GM18870 (cell line): ENCODE data around the gene SELENOI.

Experiments
- ATAC-seq: cut with Tn5 transposase; IDR thresholded peaks from one replicate; pipeline ENCODE4 v1.9.1; 2021; ENCODE audit warnings: moderate library complexity; ENCODE audit not compliant: unreplicated experiment

Gene SELENOI

DNA sequence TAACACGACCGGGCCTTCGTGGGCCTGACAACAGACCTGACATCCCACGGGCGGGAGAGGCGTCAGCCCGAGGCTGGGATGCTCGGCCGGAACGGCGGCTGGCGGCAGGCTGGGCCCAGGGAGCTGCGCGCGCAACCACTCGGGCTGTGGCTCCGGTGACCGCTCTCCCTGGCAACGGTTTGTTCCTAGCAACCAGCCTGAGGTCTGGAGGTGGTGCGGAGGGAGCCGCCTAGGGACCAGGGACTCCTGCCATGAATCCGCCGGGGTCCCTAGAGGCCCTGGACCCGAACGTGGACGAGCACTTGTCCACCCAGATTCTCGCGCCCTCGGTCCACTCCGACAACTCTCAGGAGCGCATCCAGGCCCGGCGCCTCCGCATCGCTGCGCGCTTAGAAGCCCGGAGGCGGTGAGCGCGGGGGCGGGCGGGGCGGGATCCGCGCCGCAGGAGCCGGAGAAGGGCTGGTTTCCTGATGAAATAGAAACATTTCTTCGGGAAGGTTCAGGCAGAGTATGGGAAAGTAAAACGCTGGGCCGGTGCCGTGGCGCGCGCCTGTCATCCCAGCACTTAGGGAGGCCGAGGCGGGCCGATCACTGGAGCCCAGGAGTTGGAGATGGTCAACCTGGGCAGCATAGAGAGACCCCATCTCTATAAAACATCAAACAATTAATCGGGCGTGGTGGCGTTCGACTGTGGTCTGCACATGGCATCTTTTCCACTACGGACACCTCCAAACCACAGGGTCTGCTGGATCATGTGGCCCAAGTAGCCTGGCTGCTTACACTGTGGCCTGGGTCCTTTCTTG lies 56.0 kb downstream of the SELENOI start, which contains the start of gene DRC1:
Gene DRC1 (plus strand): TSS at position 182 of the 803 bp plus-strand sequence. CDS start 70 bp downstream, at position 252.
- ATAC-seq, result no peak

DNA sequence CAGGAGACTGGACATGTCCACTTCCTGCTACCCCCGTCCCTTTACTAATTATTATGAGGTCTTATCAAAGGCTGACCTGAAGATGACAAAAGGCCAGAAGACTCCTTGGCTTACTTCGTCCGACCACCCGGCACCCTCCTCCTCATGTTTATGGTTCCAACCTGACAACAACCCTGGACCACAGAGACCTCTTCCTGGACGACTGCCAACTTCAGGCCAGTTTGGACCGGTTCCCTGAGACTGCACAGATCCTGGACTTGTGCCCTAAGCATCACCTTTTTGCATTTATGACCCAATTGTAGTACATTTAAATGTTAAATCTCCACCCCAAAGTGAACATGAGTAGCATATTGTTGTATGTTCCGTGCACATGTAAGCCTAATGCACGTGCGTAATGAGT lies 61.6 kb downstream of the SELENOI start:
- no peak for ATAC-seq

GRCh38 chr2:26409785-26410184 lies 63.8 kb downstream of the SELENOI start:
- ATAC-seq, result no peak

DNA sequence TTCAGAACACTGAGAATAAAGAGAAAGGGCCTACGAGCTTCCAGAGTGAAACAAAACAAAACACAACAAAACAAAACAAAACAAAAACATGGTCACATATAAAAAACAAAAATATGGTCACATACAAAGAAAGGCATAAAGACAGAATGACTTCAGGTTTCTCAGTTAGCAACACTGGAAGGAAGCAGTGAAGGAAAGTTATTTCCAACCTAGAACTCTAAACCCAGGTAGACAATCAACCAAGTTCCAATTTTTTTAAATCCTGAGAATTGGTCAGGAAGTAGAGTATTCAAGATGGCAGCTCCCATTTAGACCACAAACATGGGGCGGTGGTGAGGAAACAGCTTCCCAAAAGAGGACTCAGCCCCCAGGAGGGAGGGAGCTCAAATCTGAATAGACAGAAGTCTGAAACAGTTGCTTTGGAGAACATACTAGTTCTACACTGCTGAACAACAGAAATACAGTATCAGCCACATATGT lies 64.9 kb downstream of the SELENOI start:
- no peak for ATAC-seq

GRCh38 chr2:26411419-26411818 lies 65.5 kb downstream of the SELENOI start:
- no peak for ATAC-seq

DNA sequence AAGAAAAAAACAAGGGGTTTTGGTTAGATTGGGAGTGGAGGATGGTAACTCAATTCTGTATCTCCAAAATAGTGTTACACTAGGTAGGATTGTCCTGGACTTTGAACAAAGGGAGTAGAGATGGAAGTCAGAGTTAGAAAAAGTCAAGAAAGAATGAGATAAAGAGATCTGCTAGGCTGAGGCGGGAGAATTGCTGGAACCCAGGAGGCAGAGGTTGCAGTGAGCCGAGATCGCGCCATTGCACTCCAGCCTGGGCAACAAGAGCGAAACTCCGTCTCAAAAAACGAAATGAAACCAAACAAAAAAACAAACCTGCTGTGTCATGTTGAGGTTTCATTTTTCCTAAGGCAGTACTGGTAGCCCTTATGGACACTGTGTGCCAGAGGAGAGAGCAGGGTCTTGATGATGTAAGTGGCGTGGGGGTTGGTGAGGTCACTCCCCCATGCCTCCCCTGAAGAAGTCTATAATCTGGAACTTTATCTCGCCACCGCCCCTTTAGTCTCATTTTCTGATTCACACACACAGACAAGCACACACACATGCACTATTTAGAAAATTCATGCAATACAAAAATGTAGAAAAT lies 66.2 kb downstream of the SELENOI start:
- ATAC-seq, result peak; percentile 70

DNA sequence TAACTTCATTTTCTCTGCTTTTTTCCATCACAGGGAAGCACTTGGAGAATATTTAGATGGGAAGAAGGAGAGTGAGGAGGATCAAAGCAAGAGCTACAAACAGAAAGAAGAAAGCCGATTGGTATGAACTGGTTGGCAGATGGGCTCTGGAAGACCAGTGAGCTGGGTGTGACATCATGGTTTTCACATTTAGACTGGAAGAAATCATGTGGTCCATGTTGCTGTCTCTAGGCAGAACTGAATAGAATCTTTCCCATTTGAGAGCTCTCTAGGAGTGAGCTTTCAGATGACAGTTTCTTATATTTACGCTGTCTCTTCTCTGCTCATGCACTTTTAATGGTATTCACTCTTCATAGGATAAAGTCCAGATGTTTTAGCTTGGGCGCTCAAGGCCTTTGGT lies 68.4 kb downstream of the SELENOI start:
- ATAC-seq, result no peak

GRCh38 chr2:26421961-26422360 lies 76.0 kb downstream of the SELENOI start:
- no peak for ATAC-seq

DNA sequence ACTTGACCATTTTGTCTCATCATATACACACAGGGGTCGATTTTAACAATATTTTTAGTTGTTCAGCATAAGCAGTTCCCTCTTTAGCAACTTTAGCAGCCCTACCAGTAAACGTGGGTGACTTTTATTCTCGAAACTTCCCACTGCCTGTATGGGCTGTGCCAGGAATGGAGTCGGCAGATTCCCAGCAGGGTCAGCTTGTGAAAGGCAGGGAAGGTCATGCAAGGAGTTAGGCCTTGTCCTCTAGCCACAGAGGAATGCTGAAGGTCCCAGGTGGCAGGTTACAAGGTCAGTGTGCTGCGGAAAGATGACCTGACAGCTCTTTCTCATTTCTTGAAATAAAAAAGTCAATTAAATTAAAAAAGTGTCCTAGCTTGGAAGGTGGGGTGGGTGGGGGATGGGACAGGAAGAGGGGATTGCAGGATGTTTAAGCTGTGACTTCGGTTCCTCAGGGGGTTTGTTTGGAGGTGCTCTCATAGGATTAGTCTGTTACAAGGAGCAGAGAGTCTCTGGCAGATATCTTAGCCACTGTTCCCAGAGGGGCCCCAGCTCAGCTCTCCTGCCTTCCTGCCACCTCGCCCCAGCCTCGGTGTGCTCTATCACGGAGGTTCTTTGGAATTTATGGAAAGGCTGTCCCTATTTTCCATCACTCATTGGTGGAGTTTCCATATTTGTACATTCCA lies 77.1 kb downstream of the SELENOI start:
- ATAC-seq, result no peak

DNA sequence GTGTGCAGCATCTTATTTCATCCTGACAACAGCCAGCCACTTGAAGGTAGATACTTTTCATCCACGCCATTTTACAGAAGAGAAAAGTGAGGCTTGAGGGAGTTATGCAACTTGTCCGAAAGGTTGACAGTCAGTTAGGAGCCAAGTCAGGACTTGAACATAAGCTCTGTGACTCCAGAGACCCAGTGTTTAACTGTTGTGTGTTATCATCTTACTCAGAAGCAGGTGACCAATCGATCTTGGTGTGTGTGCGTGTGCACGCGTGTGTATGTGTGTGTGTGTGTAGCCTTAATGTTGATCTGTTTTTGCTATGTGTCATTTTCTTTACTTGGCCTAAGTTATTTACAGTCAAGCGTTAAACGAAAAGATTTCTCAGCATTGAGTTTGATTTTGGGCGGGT lies 77.8 kb downstream of the SELENOI start:
- ATAC-seq, result no peak

- no peak for ATAC-seq
These were observed 78.3 kb downstream of the SELENOI start for GRCh38 chr2:26424221-26424620.

- no peak for ATAC-seq
These were observed 82.9 kb downstream of the SELENOI start for GRCh38 chr2:26428846-26429245.

DNA sequence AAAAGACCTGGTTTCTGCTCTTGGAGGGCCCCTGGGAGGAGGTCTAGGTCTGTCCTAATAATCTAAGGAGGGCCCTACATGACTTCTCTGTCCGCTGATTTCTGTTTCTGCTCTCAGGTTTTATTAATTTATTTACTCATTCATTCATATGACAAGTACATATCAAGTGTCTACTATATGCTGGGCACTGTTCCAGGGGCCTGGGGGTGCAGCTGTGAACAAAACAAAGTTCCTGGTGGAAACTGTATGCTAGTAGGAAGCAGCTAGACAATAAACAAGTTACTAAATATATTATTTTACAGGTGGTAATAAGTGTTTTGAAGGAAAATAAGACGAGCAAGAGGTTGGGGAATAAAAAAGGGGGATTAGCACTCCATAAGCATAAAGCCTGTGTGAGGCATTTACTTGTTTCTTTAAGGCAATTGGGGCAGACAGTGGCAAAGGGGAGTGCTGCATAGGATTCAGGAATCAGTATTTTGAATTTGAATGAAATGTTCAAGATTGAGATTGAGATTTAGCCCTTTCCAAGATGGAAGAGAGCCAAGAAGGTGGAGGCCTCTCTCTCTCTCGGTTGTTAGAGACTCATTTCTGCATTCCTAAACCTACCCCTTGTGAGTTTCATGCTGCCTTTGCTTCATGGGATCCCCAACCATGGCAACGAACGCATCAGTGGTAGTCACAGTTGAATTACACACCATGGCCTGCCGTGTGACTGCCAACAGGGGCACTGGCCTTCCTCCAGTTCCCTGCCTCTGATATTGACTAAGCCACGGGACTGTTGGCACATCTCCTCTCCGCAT lies 84.0 kb downstream of the SELENOI start:
- ATAC-seq, result no peak

- ATAC-seq, result no peak
These were observed 84.9 kb downstream of the SELENOI start for GRCh38 chr2:26430826-26431225.

DNA sequence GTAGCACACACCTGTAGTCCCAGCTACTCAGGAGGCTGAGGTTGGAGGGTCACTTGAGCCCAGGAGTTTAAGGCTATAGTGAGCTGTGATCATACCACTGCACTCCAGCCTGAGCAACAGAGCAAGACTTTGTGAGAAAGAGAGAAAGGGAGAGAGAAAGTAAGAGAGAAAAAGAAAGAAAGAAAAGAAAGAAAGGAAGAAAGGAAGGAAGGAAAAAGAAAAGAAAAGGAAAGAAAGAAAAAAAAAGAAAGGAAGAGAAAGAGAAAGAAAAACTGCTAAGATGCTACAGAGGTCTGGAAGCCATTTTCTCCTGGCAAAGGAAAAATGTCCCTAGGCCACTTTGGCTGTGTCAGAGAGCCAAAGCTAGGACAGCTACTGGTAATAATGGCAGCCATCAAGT lies 86.4 kb downstream of the SELENOI start:
- ATAC-seq, result no peak

GRCh38 chr2:26432859-26433258 lies 86.9 kb downstream of the SELENOI start:
- no peak for ATAC-seq

DNA sequence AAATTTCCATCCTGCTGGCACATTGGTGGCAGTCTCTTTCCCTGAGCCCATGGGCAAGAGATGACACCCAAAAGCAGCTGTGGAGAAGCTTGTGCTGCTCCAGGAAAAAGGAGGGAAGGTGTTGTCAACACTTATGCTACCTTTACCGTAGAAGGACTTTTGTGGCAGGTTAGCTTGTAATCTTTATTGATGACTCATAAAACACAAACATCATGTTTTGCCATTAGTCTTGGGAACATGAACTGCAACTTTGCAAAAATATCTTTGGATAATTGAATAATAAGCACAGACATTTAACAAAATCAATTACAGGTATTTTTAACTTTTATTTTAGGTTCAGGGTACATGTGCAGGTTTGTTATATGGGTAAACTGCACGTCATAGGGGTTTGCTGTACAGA lies 89.2 kb downstream of the SELENOI start:
- ATAC-seq, result no peak

DNA sequence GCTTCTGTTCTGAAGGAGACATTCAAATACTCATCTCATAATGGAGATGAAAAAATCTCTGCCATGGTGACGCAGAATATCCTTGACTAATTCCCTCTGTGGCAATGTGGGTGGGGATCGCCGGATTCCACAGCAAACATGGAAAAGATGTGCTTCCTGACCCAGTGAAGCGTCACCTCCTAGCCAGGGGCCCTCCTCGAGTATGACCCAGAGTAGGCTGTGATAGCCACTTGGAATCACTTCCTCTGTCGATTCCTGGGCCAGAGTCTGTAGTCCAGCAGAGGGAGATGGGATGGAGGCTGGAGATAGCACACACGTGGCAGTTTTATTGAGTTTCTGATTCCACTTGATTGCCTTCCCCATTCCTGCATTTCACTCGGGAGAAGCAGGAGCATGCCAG lies 92.6 kb downstream of the SELENOI start:
- ATAC-seq, result no peak

- ATAC-seq, result no peak
These were observed 93.0 kb downstream of the SELENOI start for GRCh38 chr2:26438926-26439325.

GRCh38 chr2:26442301-26442700 lies 96.4 kb downstream of the SELENOI start:
- ATAC-seq, result no peak

DNA sequence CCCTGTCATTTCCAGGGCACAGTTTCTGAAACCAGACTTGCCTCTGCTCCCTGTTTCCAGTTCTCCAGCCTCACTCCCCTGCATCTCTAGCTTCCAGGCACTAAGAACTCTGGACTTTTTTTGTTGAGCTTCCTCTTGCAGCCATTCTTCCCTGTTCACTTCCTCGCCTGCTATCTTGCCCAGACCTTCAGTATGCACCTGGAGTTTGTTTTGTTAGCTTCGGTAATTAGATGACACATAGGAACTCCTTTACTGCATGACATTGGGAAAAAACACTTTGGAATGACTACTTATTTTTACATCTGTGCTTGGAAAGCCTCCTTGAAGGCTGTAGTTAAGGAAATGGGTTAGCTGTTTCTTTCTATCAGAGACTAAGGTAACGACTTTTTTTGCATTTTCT lies 96.8 kb downstream of the SELENOI start:
- no peak for ATAC-seq
